GM21381 (cell line): Measurements from ENCODE around the gene OR2AP1.
"Not testable (repeated sequence)": the region's sequence is repeated elsewhere in the genome, so short reads cannot be mapped to it uniquely, and the experiment has no call there.

Experiments
- ATAC-seq: cut with Tn5 transposase; IDR thresholded peaks from one replicate; pipeline ENCODE4 v1.9.1; 2021; ENCODE audit warnings: mild to moderate bottlenecking, moderate library complexity; ENCODE audit not compliant: unreplicated experiment

OR2AP1 gene

DNA sequence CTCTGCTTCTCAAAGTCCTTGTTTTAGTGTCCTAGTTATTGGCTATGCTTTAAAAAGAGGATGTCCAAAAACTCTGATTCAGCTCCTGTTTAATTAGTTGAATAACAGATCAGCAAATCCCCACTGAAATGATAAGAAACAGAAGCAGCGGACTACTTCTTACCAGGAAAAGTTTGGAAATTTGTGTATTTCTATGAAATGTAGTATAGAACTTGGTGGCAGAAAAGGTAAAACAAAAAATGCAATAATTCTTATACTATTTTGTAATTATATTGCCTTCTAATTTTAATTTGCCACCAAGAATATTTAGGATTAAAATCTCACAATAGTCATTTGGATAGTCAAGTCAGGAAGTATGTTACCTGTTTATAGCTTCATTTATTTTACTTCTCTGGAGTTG is at the start of gene OR2AP1:
TSS of gene OR2AP1 (plus strand) at position 301 of the 400 bp plus-strand sequence. CDS start 1,947 bp downstream, outside the sequence.
- no peak for ATAC-seq

DNA sequence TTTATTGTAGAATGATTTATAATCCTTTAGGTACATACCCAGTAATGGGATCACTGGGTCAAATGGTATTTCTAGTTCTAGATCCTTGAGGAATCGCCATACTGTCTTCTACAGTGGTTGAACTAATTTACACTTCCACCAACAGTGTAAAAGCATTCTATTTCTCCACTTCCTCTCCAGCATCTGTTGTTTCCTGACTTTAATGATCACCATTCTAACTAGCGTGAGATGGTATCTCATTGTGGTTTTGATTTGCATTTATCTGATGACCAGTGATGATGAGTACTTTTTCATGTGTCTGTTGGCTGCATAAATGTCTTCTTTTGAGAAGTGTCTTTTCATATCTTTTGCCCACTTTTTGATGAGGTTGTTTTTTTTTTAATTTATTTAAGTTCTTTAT is 24.0 kb upstream of the OR2AP1 start:
- ATAC-seq, result not testable (repeated sequence)

DNA sequence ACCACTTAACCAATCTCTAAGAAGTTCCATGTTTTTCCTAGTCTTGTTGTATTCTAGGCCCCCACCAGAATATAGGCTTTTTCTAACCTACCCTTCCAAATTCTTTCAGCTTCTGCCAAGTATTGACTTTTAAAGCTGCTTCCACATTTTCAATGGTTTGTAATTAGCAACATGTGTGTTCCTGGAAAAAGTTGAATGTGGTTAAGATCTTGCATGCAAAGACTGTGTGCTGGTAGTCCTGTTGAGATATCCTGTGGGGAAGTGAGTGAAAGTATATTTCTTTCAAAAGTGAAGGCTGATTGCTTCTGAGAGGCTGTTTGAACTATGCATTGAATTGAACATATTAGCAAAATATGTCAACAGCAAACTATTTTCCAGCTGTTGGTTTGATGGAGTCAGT is 23.5 kb upstream of the OR2AP1 start:
- no peak for ATAC-seq

DNA sequence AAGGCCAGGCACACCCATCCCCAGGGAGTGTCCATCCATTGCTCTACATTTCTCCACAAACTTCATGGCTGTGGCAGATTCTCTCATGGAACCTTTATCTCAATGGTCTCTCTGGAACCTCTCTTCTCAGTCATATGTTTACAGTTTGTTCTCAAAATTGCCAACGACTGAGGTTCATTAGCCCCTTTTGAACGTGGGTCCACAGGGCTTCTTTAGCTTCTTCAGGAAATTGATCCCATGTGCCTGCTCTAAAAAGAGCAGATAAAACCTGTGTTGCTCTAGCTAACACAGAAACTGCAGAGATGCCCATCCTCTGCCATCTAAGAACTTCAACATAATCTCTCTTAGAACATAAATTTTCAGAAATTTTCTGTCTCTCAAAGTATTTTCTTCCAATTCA is 23.0 kb upstream of the OR2AP1 start, which contains the start of gene OR6C4:
TSS of gene OR6C4 (plus strand) at position 301 of the 400 bp plus-strand sequence. CDS start 1,625 bp downstream, outside the sequence.
- no peak for ATAC-seq

DNA sequence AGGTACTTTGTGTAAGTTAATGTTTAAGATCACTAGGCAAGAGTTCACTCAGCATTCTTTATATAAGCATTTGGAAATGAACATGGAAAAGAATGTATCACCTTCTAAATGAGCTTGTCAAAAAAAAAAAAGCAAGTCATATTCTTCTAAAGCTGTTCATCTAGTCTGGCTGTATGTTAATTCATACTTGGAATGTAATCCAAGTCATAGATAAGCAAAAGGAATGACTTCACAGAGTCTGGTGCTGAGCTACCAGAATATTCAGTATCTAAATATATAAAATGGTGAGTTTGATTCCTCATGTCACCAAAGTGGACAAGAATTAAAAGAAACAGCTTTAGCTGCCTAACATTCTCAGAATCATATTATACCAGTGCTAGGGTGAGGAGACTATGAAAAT is 18.0 kb upstream of the OR2AP1 start:
- ATAC-seq, result no peak

DNA sequence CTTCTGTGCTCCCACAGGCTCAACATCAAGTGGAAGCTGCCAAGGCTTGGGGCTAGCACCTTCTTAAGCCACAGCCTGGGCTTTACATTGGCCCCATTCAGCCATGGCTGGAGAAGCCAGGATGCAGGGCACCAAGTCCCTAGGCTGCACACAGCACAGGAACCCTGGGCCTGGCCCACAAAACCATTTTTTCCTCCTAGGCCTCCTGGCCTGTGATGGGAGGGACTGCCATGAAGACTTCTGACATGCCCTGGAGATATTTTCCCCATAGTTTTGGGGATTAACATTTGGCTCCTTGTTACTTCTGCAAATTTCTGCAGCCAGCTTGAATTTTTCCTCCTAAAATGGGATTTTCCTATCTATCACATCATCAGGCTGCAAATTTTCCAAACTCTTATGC is 2.2 kb upstream of the OR2AP1 start:
- not testable (repeated sequence) for ATAC-seq

DNA sequence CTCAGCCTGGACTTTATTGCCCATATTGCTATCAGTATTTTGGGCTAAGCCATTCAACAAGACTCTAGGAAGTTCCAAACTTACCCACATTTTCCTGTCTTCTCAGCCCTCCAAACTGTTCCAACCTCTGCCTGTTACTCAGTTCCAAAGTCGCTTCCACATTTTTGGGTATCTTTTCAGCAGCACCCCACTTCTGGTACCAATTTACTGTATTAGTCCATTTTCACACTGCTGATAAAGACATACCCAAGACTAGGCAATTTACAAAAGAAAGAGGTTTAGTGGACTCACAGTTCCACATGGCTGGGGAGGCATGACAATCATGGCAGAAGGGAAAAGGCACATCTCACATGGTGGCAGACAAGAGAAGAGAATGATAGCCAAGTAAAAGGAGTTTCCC is 1.6 kb upstream of the OR2AP1 start:
- ATAC-seq, result not testable (repeated sequence)

DNA sequence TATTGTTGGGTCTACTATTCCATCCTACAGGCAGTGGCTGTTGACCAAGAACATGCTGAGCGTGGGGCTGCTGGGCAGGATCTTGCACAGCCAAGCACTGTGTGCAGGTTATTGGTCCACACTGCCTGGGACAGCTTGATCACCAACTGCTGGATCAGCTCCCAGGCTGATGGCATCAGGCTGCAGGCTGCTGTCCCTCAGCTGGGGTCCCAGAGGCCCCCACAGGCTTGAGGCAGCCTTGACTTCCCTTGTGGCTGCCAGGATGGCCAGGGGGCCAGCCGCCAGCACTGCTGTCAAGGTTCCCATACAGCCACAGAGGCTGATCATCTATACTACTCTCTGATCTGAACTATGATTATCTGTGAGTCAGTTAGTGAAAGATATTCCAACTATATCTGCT is 9.8 kb downstream of the OR2AP1 start:
- ATAC-seq, result no peak

DNA sequence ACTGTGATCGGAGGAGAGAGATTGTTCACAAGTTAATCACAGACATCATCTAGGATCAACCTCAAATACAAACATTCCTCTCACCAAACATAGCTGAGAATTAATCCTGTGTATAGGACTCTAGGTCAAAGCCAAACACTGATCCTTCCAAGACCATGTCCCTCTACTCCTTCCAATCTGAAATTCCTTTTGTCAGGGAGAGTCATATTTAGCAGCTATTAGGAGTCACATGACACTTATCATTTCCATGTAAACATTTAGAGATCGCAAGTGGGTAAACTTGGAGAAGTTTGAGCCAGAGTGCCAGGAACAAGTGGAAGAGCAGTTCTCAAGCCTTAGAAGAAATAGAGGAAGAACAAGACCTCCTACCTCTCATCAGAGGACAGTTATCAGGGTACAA is 13.5 kb downstream of the OR2AP1 start:
- ATAC-seq, result no peak

DNA sequence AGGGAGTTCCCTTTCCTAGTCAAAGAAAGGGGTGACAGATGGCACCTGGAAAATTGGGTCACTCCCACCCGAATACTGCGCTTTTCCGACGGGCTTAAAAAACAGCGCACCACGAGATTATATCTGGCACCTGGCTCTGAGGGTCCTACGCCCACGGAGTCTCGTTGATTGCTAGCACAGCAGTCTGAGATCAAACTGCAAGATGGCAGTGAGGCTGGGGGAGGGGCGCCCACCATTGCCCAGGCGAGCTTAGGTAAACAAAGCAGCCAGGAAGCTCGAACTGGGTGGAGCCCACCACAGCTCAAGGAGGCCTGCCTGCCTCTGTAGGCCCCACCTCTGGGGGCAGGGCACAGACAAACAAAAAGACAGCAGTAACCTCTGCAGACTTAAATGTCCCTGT is 17.9 kb downstream of the OR2AP1 start:
- ATAC-seq, result not testable (repeated sequence)

DNA sequence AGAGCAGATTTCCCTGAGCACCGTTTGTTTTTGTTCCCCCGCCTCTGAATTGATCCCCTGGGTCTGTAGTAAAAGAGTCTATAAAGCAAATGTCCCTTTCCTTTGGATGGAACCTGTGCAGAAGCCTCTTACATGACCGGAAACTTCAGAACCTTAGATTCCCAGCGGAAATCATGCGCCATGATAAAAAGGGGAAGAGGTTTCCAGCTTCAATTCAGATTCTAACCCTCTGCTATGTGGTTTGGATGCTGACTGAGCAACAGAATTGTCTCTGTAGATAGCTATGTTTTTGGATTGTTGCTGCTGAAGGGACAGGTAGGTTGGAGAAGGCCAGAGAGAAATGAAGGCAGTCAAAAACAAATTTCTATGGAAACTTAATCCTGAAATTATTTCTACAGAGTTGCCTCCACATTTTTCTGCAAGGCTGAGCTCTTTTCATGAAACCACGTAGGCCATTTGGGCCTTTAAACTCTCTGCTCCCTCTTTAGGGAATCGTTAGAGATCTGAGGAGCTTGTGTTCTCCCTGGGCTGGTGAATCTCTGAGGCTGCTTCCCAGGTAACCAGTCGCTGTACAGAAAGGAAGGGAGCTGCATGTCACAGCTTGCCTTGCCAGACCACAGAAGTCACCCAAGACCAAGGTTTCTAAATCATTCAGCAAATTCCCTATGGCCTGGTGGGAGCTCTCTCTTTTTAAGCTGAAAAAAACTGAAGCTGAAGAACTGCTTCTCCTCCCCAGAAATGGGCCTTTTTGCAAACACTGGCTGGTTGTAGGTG is 35.7 kb downstream of the OR2AP1 start:
- ATAC-seq, result no peak

DNA sequence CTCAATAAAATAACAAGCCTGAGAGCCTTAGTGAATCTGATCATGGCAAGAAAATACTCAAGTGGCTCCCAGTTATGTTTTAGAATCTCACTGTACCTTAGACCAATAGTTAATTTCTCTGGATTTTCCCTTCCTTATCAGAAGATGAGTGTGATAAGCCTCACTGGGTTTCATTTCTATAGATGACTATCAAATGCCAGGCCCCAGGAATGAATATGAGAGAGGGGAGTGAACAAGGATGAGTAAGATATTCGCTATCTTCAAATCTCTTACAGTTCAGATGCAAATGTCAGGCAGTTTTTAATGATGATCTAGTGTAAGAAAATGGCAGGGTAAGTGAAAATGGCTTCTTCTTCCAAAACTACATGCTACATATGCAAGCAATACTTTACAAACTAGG is 38.3 kb downstream of the OR2AP1 start:
- no peak for ATAC-seq

DNA sequence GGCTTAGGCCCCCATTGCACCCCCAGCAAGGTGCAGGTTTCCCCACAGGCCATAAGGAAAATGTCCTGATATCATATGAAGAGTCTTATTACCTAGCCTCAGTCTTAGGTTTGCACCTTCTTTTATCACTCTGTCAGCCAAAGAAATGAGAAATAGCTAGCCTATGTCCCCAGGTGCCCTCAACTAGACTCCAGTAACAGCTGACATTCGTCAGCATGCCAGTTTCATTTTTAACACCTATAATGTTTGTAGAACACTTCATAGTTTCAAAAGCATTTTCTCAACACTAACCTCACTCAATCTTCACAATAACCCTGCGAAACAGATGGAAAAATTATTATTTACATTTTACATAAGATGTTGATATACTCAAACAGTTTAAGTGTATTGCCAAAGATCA is 40.4 kb downstream of the OR2AP1 start:
- no peak for ATAC-seq

DNA sequence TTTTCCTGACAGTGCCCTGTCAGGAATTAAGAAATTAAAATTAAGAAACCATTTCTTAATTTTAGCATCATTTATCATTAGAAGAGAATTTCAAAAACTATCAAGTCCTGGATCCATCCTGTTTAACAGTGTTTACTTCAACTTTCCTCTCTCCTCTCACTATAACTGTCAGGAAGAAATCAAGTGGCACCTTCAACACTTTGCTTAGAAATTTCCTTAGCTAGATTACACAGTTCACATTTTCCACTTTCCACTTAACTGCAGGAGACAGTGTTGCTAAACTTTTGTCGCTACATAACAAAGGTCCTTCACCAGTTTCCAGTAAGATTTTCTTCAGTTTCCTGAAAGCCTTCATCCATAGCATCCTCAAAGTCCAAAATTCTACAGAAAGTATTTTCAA is 42.5 kb downstream of the OR2AP1 start:
- ATAC-seq, result no peak

DNA sequence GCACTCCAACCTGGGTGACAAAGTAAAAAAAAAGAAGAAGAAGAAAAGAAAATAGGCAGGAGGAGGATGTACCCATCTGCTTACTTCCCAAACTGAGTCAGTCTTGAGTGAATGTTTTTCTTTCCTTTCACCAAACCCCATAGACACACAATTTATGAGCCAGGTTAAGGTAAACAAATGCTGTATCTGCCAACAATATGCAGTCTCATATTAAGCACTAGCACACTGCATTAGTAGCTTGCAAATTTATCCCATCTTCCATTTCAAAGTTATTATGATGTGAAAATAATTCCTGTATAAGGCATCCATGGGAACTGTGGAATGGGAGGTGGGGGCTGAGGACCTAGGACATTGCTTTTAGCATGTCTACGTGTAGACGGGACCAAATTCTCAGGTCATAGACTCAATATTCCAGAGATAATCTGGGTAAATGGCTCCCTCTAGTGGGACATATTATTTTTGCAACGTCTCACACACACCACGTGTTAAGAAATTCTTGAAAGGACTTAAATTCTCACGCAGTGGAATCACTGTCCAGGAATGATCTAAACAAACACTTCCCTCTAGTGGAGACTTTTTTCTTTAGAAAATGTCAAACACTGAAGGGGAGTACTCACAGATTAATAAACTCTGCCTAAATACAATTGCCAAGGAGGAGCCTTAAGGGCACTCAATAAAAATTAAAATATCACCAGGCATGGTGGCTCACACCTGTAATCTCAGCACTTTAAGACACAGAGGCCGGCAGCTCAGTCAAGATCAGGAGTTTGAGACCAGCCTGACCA is 47.3 kb downstream of the OR2AP1 start:
- peak; percentile 82 for ATAC-seq

DNA sequence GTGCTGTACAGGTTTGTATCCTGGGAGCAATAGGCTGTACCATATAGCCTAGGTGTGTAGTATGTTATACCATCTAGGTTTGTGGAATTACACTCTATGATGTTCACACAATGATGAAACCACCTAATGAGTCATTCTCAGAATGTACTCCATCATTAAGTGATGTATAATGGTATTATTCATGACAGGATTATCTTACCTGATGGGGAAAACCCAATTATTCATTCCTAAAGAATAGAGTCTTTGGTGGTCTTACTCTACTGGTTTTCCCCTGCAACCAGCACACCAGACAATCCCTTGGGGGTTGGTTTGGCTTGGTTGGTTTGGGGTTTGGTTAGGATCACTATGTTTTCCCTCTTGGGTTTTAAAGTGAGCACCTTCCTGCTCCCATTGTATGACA is 51.8 kb downstream of the OR2AP1 start:
- ATAC-seq, result no peak
